Endodermal cell (in vitro differentiated cells): ENCODE results near the gene COL13A1. TPM values are rescaled to one million over a fixed set of nuclear protein-coding genes. Genes with fewer than 3 reads are reported as not detected.

Source experiments
- DNase-seq: peaks from one replicate; pipeline ENCODE4 v3.0.0-alpha.2; 2017
- H3K27ac ChIP-seq: 2 replicates; pipeline ENCODE4 v1.5.1; 2013; ENCODE audit warnings: mild to moderate bottlenecking, low read depth, low read length, moderate library complexity
- H3K27me3 ChIP-seq: 2 replicates; pipeline ENCODE4 v1.6.1; 2013; ENCODE audit warnings: mild to moderate bottlenecking, low read length, moderate library complexity; ENCODE audit not compliant: insufficient read depth, control insufficient read depth, poor library complexity, severe bottlenecking
- H3K36me3 ChIP-seq: 2 replicates; pipeline ENCODE4 v1.7.0; 2013; ENCODE audit warnings: mild to moderate bottlenecking, low read length, moderate library complexity; ENCODE audit not compliant: control insufficient read depth, insufficient read depth
- H3K4me1 ChIP-seq: one replicate; pipeline ENCODE4 v1.7.0; 2013; ENCODE audit warnings: low read length; ENCODE audit not compliant: control insufficient read depth, insufficient read depth
- H3K4me3 ChIP-seq: 2 replicates; pipeline ENCODE4 v1.5.1; 2013; ENCODE audit warnings: mild to moderate bottlenecking, low read length, moderate library complexity
- H3K9ac ChIP-seq: 2 replicates; pipeline ENCODE4 v1.6.1; 2013; ENCODE audit warnings: mild to moderate bottlenecking, low read length, moderate library complexity; ENCODE audit not compliant: poor library complexity, severe bottlenecking; ENCODE audit errors: extremely low read depth
- H3K9me3 ChIP-seq: 2 replicates; pipeline ENCODE4 v1.6.1; 2013; ENCODE audit warnings: mild to moderate bottlenecking, low read length, moderate library complexity; ENCODE audit not compliant: control insufficient read depth
- H3K27ac Mint-ChIP-seq: 2 replicates; pipeline ENCODE4 v1.8.0; 2020; ENCODE audit warnings: mixed read lengths
- H3K27me3 Mint-ChIP-seq: 2 replicates; pipeline ENCODE4 v1.8.0; 2021; ENCODE audit warnings: mild to moderate bottlenecking, mixed read lengths; ENCODE audit not compliant: insufficient read depth
- H3K36me3 Mint-ChIP-seq: 2 replicates; pipeline ENCODE4 v1.8.0; 2020; ENCODE audit warnings: low read depth, mixed read lengths
- H3K4me1 Mint-ChIP-seq: 2 replicates; pipeline ENCODE4 v1.8.0; 2020; ENCODE audit warnings: mixed read lengths
- H3K4me3 Mint-ChIP-seq: 2 replicates; pipeline ENCODE4 v1.8.0; 2020; ENCODE audit warnings: mild to moderate bottlenecking, moderate library complexity, mixed read lengths
- H3K9me3 Mint-ChIP-seq: 2 replicates; pipeline ENCODE4 v1.8.0; 2020; ENCODE audit warnings: mild to moderate bottlenecking, mixed read lengths
- WGBS, 2 experiments: methylation state at CpG; one replicate each; pipeline versions ENCODE4 v1.1.5 to v1.1.7; 2013; ENCODE audit warnings: missing lambda C conversion rate in 2 of 2, mixed read lengths in 1 of 2; ENCODE audit not compliant: insufficient coverage in 1 of 2, insufficient read length in 1 of 2; 5-methylcytosine and 5-hydroxymethylcytosine counted together
- total RNA-seq, 2 donors: library from RNA; stranded (reverse); fragmentation: NEBNext Ultra II Directional in 1 of 2; extraction: Animal tissue kit (Norgen Biotek cat#: 25700) in 1 of 2; gene quantifications; 2 replicates in 1 of 2; 3 replicates in 1 of 2; pipeline ENCODE4 v1.2.1, GENCODE V29; 2021
- TF ChIP-seq, protein P1 (sequence below): fragments of 200-600 bp; sonication (generic); conservative IDR thresholded peaks from 2 replicates; pipeline ENCODE4 v1.5.0; 2021; ENCODE audit warnings: antibody characterized with exemption, mild to moderate bottlenecking

Gene COL13A1
- total RNA-seq, 2 donors from 2014 or later: 15.9 to 20.7 TPM

DNA sequence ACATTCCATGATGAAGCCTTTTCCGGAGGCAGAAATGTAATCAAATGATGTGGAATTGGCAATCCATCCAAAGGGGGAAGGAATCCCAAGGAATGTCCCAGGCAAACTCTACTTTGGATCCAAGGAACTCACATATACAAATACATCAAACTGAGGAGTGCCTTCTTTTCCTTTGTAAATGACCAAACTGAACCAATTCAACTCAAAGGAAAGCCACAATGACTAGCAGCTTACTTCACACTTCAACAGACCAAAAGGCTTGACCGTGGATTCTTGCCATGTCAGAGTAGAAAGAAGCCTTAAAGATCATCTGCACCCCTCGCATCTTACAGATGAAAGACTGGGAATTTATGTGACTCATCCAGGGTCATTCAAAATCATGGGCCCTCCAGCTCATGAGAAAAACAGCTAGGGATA, 171.3 kb downstream of the COL13A1 start:
- H3K9me3 ChIP-seq: peaks cover 13% of the 10 kb centered on the region
- TF ChIP-seq, protein P1, sequence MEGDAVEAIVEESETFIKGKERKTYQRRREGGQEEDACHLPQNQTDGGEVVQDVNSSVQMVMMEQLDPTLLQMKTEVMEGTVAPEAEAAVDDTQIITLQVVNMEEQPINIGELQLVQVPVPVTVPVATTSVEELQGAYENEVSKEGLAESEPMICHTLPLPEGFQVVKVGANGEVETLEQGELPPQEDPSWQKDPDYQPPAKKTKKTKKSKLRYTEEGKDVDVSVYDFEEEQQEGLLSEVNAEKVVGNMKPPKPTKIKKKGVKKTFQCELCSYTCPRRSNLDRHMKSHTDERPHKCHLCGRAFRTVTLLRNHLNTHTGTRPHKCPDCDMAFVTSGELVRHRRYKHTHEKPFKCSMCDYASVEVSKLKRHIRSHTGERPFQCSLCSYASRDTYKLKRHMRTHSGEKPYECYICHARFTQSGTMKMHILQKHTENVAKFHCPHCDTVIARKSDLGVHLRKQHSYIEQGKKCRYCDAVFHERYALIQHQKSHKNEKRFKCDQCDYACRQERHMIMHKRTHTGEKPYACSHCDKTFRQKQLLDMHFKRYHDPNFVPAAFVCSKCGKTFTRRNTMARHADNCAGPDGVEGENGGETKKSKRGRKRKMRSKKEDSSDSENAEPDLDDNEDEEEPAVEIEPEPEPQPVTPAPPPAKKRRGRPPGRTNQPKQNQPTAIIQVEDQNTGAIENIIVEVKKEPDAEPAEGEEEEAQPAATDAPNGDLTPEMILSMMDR: no peak
- Mint-ChIP-seq H3K4me1 (peaks cover 4% of the 10 kb centered on the region), H3K27me3 (peaks cover 17% of the 10 kb centered on the region), H3K36me3 (no peaks in the 10 kb centered on the region), H3K27ac (no peak overlapping the region), H3K9me3 (peaks cover 17% of the 10 kb centered on the region), H3K4me3 (no peak overlapping the region)
- no peak for DNase-seq
- no peaks in the 10 kb centered on the region for H3K4me1 ChIP-seq
- H3K36me3 ChIP-seq: no peaks in the 10 kb centered on the region
- 97 to 100% methylated on average over 2 to 3 of the region's 3 CpGs for WGBS, 2 experiments
- H3K4me3 ChIP-seq: no peak overlapping the region
- H3K27me3 ChIP-seq: no peaks in the 10 kb centered on the region
- no peak overlapping the region for H3K9ac ChIP-seq
- no peak overlapping the region for H3K27ac ChIP-seq

DNA sequence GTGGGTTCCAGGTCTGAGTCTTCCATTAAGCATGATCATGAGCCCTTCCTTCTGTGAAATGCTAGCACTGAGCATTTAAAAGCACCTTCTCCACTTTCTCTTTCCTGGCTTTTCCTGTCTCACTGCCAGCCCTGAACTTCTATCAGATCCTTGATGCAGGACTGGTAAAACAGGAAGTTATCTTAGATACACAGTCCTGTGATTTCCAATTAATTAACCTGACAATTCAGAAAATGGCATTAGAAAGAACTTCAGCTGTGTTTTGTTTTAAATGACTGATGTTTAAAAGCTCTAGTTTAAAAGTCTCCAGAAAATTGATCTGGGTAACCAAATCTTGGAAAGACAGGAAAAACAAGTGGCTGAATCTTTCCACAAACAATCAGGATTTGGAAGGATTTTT, 172.0 kb downstream of the COL13A1 start:
- peaks cover 16% of the 10 kb centered on the region for H3K27me3 Mint-ChIP-seq

GRCh38 chr10:69974551-69975155, 172.9 kb downstream of the COL13A1 start:
- Histone ChIP-seq H3K9ac (no peak overlapping the region), H3K9me3 (peaks cover 20% of the 10 kb centered on the region), H3K27me3 (no peaks in the 10 kb centered on the region), H3K4me3 (no peak overlapping the region), H3K27ac (no peak overlapping the region), H3K4me1 (no peaks in the 10 kb centered on the region), H3K36me3 (no peaks in the 10 kb centered on the region)
- Mint-ChIP-seq H3K36me3 (no peaks in the 10 kb centered on the region), H3K4me3 (no peak overlapping the region), H3K9me3 (peaks cover 19% of the 10 kb centered on the region), H3K27me3 (peaks cover 17% of the 10 kb centered on the region), H3K27ac (no peak overlapping the region), H3K4me1 (no peaks in the 10 kb centered on the region)
- 81% methylated on average over 2 of the region's 2 CpGs; no CpG with 5 or more reads in 1 of the 2 experiments for WGBS, 2 experiments
- TF ChIP-seq, protein P1: no peak
- no peak for DNase-seq

More for the DNA sequence above, 172.0 kb downstream of the COL13A1 start:
- peaks cover 20% of the 10 kb centered on the region for H3K9me3 ChIP-seq
- H3K9ac ChIP-seq: no peak overlapping the region
- no peak overlapping the region for H3K27ac ChIP-seq
- Mint-ChIP-seq H3K4me1 (peaks cover 4% of the 10 kb centered on the region), H3K27ac (no peak overlapping the region), H3K9me3 (peaks cover 19% of the 10 kb centered on the region), H3K4me3 (no peak overlapping the region), H3K36me3 (no peaks in the 10 kb centered on the region)
- no peaks in the 10 kb centered on the region for H3K27me3 ChIP-seq
- H3K36me3 ChIP-seq: no peaks in the 10 kb centered on the region
- no peaks in the 10 kb centered on the region for H3K4me1 ChIP-seq
- H3K4me3 ChIP-seq: no peak overlapping the region
- no peak for DNase-seq
- TF ChIP-seq, protein P1: no peak
